T-helper 2 cell treated with Interferon-gamma antibody and Interleukin-4, amounts not matched to agents 100 ng/mL and 5 ng/mL, for 36 hours (primary cell): ENCODE measurements around the gene CERS2. TPM values are rescaled to one million over a fixed set of nuclear protein-coding genes. Genes with fewer than 3 reads are reported as not detected.

Experiments used
- intact Hi-C: fragments of 100-400 bp; cut with micrococcal nuclease; formaldehyde crosslinking; loops from one replicate; pipeline ENCODE4 v1.15.1; 2023
- total RNA-seq: library from RNA; stranded (reverse); gene quantifications from 2 replicates; pipeline ENCODE4 v1.2.3, GENCODE V29; 2022

CERS2 gene
- total RNA-seq, 1 donor from 2014 or later, result 167 TPM

GRCh38 chr1:150999051-150999674 is 24.5 kb upstream of the CERS2 start:
- intact Hi-C loops, result no loop called here

GRCh38 chr1:150997949-150998348 is 23.3 kb upstream of the CERS2 start:
- intact Hi-C loops, result no loop called here

GRCh38 chr1:150997126-150997872 is 22.7 kb upstream of the CERS2 start:
- intact Hi-C loops, result no loop called here

GRCh38 chr1:150995896-150996295 is 21.3 kb upstream of the CERS2 start:
- intact Hi-C loops, result no loop called here

GRCh38 chr1:150995460-150995859 is 20.8 kb upstream of the CERS2 start:
- intact Hi-C loops, result no loop called here

- intact Hi-C loops, result no loop called here
Measured at GRCh38 chr1:150994248-150994647, 19.6 kb upstream of the CERS2 start.

- intact Hi-C loops, result no loop called here
Measured at GRCh38 chr1:150992626-150993025, 18.0 kb upstream of the CERS2 start.

- intact Hi-C loops, result no loop called here
Measured at GRCh38 chr1:150987924-150988323, 13.3 kb upstream of the CERS2 start.

- intact Hi-C loops, result no loop called here
Measured at GRCh38 chr1:150985179-150985825, 10.7 kb upstream of the CERS2 start.

GRCh38 chr1:150981805-150982712 is 7.4 kb upstream of the CERS2 start, which contains the start of gene ANXA9:
Gene ANXA9, plus strand, starts transcription at chr1:150982292. Its CDS starts 814 bp downstream, at chr1:150983106.
- intact Hi-C loops, result no loop called here

GRCh38 chr1:150981177-150981804 is 6.7 kb upstream of the CERS2 start:
- intact Hi-C loops, result no loop called here

- intact Hi-C loops, result loop anchor here (1.0 to 10.0 kb wide), 6 partner anchors 29 to 724 kb away; partner anchors contain the start of genes ARNT, ENSA, PRUNE1 and SETDB1
Measured at GRCh38 chr1:150979092-150980056, 4.7 kb upstream of the CERS2 start.

GRCh38 chr1:150976879-150977694 is 2.5 kb upstream of the CERS2 start:
- intact Hi-C loops, result loop anchor here (5.0 to 10.0 kb wide), 3 partner anchors 50 to 415 kb away; partner anchors contain the start of genes ENSA and SETDB1

- intact Hi-C loops, result loop anchor here (5.0 to 10.0 kb wide), 3 partner anchors 49 to 414 kb away; partner anchors contain the start of genes ENSA and SETDB1
Measured at GRCh38 chr1:150976401-150976821, 1.8 kb upstream of the CERS2 start.

GRCh38 chr1:150973836-150974579 is 627 bp downstream of the CERS2 start:
- intact Hi-C loops, result loop anchor here (10.0 kb wide), 1 partner anchor 349 kb away; the partner anchor contains the start of gene ENSA

GRCh38 chr1:150973258-150973835 is 1.3 kb downstream of the CERS2 start:
- intact Hi-C loops, result loop anchor here (10.0 kb wide), 1 partner anchor 349 kb away; the partner anchor contains the start of gene ENSA

- intact Hi-C loops, result loop anchor here (10.0 kb wide), 1 partner anchor 348 kb away; the partner anchor contains the start of gene ENSA
Measured at GRCh38 chr1:150972417-150972940, 2.2 kb downstream of the CERS2 start.
